A673 (cell line): ENCODE data around the gene LARP4B.

Experiments used
- CTCF ChIP-seq: fragments of 300-800, 200-600 bp; sonication (generic); conservative IDR thresholded peaks from 2 replicates; pipeline ENCODE4 v1.5.1; 2017; ENCODE audit warnings: low read depth, mild to moderate bottlenecking, antibody characterized with exemption, low read length, moderate library complexity, mixed read lengths
- EZH2 ChIP-seq: fragments of 200-600 bp; sonication (generic); IDR thresholded peaks from 2 replicates; pipeline ENCODE4 v1.6.1; 2017; ENCODE audit warnings: borderline replicate concordance, low read depth, mild to moderate bottlenecking, mixed read lengths, antibody characterized with exemption, low read length; ENCODE audit not compliant: poor library complexity, severe bottlenecking

GRCh38 chr10:850093-850492 is 81.4 kb downstream of the LARP4B start:
- no peak for TF ChIP-seq CTCF
- no peak for TF ChIP-seq EZH2
